GM21515 (cell line): Measurements from ENCODE around the gene PRR12.
"Not testable (repeated sequence)": the region's sequence is repeated elsewhere in the genome, so short reads cannot be mapped to it uniquely, and the experiment has no call there.

Source experiments
- ATAC-seq: cut with Tn5 transposase; IDR thresholded peaks from one replicate; pipeline ENCODE4 v1.9.1; 2021; ENCODE audit not compliant: unreplicated experiment

PRR12 gene

DNA sequence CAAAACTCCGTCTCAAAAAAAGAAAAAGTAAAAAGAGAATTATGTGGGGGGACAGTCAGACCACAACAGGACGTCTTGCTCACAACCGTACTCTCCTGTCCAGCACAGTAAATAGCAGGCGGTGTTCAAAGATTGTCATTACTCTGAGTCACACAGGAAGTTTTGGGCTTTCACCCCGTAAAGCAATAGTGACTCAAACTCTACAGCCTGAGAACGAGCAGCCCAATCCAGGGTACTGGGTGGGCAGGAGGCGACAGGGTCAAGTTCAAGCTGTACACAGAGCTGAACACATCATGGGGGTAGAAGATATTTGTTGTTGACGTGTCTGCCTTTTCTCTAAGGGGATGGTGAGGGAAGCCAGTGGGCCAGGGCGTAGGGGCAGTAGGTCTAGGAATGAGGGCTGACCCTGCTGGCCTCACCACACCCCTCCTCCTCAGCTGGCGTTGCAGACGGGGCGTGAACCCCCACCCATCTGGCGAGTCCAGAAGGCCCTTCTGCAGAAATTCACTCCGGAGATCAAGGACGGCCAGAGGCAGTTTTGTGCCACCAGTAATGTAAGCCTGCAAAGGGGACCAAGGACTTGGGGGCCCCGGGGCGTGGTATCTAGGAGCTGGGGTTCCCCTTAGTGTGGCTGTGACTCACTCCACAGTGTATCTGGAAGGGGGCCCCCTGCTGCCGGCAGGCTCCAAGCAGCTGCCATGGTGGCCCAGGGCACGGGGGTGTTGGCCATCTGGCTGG, 23.3 kb downstream of the PRR12 start:
- no peak for ATAC-seq

DNA sequence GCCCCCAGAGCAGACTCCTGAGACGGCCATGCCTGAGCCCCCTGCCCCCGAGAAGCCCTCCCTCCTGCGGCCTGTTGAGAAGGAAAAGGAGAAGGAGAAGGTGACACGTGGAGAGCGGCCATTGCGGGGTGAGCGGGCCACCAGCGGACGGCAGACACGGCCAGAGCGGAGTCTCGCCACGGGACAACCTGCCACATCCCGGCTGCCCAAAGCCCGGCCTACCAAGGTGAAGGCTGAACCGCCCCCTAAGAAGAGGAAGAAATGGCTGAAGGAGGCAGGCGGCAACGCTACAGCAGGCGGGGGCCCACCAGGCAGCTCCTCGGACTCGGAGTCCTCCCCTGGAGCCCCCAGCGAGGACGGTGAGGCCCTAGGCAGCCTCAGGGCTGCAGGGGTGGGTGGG, 24.9 kb downstream of the PRR12 start:
- no peak for ATAC-seq

DNA sequence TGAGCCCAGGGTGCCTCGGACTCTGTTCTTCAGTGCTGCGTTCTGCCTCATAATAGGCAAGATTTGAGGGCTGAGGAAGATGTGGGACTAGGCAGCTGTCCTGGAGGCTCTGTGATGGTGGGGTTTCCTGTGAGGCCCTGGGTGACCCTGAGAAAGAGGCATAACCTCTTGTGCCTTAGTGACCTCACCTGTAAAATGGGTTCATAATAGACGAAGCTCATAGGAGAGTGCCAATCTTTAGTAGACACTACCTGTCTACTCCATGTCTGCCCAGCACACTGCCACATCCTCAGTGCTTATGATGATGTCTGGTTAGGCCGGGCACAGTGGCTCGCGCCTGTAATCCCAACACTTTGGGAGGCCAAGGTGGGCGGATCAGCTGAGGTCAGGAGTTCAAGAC, 25.6 kb downstream of the PRR12 start:
- no peak for ATAC-seq

DNA sequence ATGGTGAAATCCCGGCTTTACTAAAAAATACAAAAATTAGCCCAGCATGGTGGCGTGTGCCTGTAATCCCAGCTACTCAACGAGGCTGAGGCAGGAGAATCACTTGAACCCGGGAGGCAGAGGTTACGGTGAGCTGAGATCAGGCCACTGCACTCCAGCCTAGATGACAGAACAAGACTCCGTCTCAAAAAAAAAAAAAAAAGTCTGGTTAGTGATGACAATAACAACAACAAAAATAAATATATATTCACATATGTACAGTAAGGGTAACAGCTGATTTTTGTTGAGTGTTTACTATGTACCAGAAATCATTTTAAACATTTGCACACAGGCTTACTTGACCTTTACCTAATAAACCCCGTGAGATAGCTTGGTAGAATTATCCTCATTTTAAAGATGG, 26.0 kb downstream of the PRR12 start:
- ATAC-seq: no peak

- ATAC-seq: not testable (repeated sequence)
Measured at GRCh38 chr19:49617860-49618259, 26.9 kb downstream of the PRR12 start.

- no peak for ATAC-seq
Measured at GRCh38 chr19:49624967-49625910, 34.3 kb downstream of the PRR12 start.

DNA sequence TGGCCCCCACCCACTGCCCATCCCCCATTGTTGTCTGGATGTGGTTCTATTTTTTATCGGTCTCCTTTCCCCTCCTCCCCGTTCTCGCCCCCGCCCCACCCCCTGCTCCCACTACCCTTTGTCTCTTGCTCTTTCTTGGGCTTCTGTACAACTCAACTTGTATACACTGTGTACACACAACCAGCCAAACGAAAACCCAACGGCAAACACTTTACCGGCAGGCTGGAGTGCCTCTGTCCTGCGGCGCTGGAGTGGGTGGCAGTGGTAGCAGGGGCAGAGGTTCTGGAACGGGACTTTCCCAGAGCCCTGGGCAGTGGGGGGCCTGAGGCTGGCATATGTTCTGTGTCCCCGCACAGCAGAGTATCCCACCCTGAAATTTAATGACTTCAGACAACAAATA, 35.2 kb downstream of the PRR12 start:
- ATAC-seq: no peak

GRCh38 chr19:49629659-49630058, 38.7 kb downstream of the PRR12 start:
- no peak for ATAC-seq

DNA sequence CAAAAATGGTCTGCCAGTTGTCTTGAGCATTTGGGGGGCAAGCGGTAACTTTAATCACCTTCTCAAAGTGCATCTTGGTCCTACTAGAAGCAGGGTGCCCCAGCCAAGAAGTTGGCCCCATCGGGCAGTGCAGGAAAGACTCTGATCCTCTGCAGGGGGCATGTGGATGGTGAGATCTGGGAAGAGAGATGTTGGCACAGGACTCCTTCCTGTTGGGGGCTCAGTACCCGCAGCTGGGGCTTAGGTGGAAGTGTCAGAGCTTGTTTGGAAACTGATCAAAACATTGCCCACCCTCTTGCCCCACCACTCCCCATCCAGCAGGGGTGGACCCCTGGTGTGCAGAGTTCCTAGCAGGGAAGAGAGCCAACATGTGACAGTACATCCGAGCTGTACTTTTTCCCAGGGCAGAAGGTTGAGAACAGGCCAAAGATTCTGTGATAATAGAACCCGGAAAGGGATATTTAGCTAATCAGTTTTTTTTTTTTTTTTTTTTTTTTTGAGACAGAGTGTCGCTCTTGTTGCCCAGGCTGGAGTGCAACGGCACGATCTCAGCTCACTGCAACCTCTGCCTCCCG, 40.1 kb downstream of the PRR12 start:
- ATAC-seq: no peak

GRCh38 chr19:49631610-49632192, 40.7 kb downstream of the PRR12 start:
- ATAC-seq: no peak

- no peak for ATAC-seq
Measured at GRCh38 chr19:49632576-49632975, 41.6 kb downstream of the PRR12 start.

- ATAC-seq: not testable (repeated sequence)
Measured at GRCh38 chr19:49633273-49633672, 42.3 kb downstream of the PRR12 start.

DNA sequence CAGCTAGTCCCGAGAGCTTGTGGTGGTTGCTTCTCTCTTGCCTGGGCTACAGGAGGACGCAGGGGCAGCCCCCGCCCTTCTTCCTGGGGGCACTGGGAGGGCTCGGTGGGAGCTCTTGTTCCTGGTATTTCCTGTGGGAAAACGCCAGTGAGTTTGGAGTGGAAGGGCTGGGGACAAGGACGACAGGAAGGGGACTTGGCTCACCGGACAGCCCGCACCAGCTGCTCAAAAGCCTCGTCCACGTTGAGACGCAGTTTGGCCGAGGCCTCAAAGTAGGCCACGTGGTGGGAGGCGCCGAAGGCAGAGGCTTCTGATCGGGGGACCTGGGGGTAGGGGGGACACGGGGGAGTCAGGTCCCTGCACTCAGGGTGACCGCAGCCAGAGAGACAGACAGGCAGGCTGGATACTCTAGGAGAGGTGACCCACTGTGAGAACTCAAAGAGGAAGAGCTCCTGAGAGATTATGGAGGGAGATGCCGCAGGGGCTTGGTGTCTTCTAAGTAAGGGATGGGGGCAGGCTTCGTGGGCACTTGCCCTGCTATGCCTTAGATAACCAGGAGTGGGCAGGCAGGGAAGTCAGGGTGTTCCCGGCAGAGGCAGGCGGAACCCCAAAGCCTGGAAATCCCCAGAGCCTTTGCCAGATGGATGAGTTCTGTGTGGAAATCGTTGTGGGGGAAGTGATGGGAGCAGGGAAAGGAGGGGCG, 44.7 kb downstream of the PRR12 start:
- no peak for ATAC-seq

- no peak for ATAC-seq
Measured at GRCh38 chr19:49636233-49636932, 45.4 kb downstream of the PRR12 start.

DNA sequence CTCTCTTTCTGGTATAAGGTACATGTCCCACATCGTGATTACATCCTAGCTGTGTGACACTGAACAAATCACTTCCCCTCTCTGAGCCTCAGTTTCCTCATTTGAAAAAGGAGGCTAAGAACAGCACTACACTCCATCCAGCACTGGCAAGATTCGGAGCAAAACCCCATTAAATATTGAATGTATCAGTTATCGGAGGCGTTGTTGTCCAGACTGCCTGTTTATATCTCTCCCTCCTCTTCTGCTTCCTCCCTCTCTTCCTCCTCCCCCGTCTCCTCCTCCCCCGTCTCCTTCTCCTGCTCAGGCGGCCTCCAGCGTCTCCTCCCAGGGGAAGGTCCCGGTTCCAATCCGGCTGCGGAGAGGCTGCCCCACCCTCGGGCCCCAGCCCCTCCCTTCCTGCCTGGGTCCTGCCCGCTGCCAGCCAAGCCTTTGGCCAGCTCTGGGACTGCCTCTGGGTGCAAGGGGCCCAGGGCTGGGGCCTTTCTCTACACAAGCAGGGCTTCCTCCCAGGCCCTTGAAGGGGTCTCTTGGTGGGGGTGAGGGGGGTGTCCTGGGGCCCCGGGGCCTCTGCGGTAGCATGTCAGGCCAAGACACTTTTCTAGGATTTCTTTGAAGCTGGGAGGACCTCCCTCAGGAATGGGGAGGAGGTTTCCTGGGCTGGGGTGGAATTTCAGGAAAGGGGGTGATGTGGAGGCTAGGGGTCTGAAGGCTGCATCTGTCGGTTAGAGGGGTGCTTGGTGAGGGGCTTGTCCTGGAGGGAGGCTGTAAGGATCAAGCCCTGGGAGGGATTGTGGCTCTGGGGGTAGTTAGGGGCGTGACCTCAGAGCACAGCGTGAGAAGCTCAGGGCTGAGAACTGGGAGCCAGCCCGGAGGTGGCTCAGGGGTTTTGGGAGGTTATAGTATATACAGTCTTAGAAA, 47.1 kb downstream of the PRR12 start:
- ATAC-seq: no peak

- ATAC-seq: no peak
Measured at GRCh38 chr19:49639401-49640112, 48.6 kb downstream of the PRR12 start.

GRCh38 chr19:49640113-49640898, 49.3 kb downstream of the PRR12 start, which contains the start of gene RRAS:
Gene RRAS, minus strand, starts transcription at chr19:49640143. Its CDS starts 45 bp downstream, at chr19:49640098.
- peak; percentile 53 for ATAC-seq
